Measurements from ENCODE around the gene KCNIP1. TPM values are rescaled to one million over a fixed set of nuclear protein-coding genes. Genes with fewer than 3 reads are reported as not detected.

KCNIP1 gene
- total and polyA plus RNA-seq, 10 of the 15 experiments (the other 5 are each of a cell fraction or from before 2014, with no cell fraction given): not detected

- CTCF ChIA-PET: interaction anchor here (0.5 to 7.3 kb wide), 4 partner anchors 9 to 621 kb away, joined by 3 to 106 read pairs (median 4); no protein-coding TSS in a partner anchor
- intact Hi-C loops (cut with micrococcal nuclease; ENCODE audit: unreplicated experiment): loop anchor here (5.0 to 10.0 kb wide), 3 partner anchors 103 to 602 kb away; no protein-coding TSS in a partner anchor
- in situ Hi-C loops (cut with MboI): no loop called here
- TF ChIP-seq NR2C2 (IDR thresholded peaks at IDR 0.05; ENCODE audit: borderline replicate concordance, control insufficient read depth, insufficient read length, low read depth) (no peak), FOXK2 (IDR thresholded peaks at IDR 0.05) (no peak), MYC (IDR thresholded peaks at IDR 0.05; ENCODE audit: insufficient read depth, insufficient read length, insufficient replicate concordance, low read length, severe bottlenecking) (no peak), NRF1 (conservative IDR thresholded peaks at IDR 0.05; ENCODE audit: low read depth, low read length) (no peak), RELB (IDR thresholded peaks at IDR 0.05; ENCODE audit: low read depth) (no peak), SMARCA5 (IDR thresholded peaks at IDR 0.05) (no peak), BCL3 (IDR thresholded peaks at IDR 0.05; ENCODE audit: borderline replicate concordance, insufficient read depth, low read depth, low read length, poor library complexity, severe bottlenecking) (no peak), PRDM15 (CRISPR knock-in tag; IDR thresholded peaks at IDR 0.05) (no peak), KLF5 (IDR thresholded peaks at IDR 0.05; ENCODE audit: partially characterized antibody) (no peak), NKRF (conservative IDR thresholded peaks at IDR 0.05) (no peak), MYB (IDR thresholded peaks at IDR 0.05; ENCODE audit: borderline replicate concordance, low read depth, low read length) (no peak), USF1 (IDR thresholded peaks at IDR 0.05; ENCODE audit: borderline replicate concordance, extremely low read length, insufficient read depth, low read depth, low read length) (no peak)
These were observed 236.9 kb downstream of the KCNIP1 start for GRCh38 chr5:170740551-170741205.

More at GRCh38 chr5:170740551-170741205, 236.9 kb downstream of the KCNIP1 start:
- H3K27me3 ChIP-seq (replicated peaks in 1 of 2; ENCODE audit: control insufficient read depth in 2 of 2, insufficient read depth in 2 of 2, low read length in 1 of 2): peaks cover 0 to 7% of the 10 kb centered on the region in 2 experiments; a peak in 3 of 4 replicates
- H2AFZ ChIP-seq (ENCODE audit: control insufficient read depth, low read depth, low read length): no peak overlapping the region
- ChIA-PET RAD21 (ENCODE audit: unreplicated experiment) (interaction anchor here (1.3 kb wide), 1 partner anchor 50 kb away, joined by 3 read pairs; no protein-coding TSS in a partner anchor), SMC1A (ENCODE audit: uncharacterized antibody, unreplicated experiment) (no interaction called here), POLR2A (no interaction called here)
- 50% methylated on average over 3 of the region's 3 CpGs for WGBS (ENCODE audit: insufficient coverage, insufficient replicate concordance, low lambda C conversion rate, missing lambda C conversion rate)
- no TSS peak for BruUV-seq (replicated peaks)
- H3K36me3 ChIP-seq (ENCODE audit: control insufficient read depth in 2 of 2, insufficient read depth in 2 of 2, low read length in 1 of 2): no peaks in the 10 kb centered on the region
- no peak overlapping the region for H3K27ac ChIP-seq (ENCODE audit: control insufficient read depth, insufficient read depth)
- no peak overlapping the region for H3K4me3 ChIP-seq
- no peak for FAIRE-seq
- no peak for ATAC-seq
- no peak for DNase-seq (ENCODE audit: low read depth, low spot score)
- no peaks in the 10 kb centered on the region for H3K4me1 ChIP-seq (ENCODE audit: control insufficient read depth, insufficient read depth, low read length)
- no peaks in the 10 kb centered on the region for H4K20me1 ChIP-seq (ENCODE audit: control insufficient read depth, insufficient read depth)
- no peaks in the 10 kb centered on the region for H3K9me3 ChIP-seq (replicated peaks; ENCODE audit: control insufficient read depth, insufficient read depth, low read length)
- no peaks in the 10 kb centered on the region for H3K79me2 ChIP-seq (ENCODE audit: control insufficient read depth, insufficient read depth, low read length)
- no peak overlapping the region for H3K4me2 ChIP-seq (ENCODE audit: control insufficient read depth, insufficient read depth)
- H3K9ac ChIP-seq (ENCODE audit: control insufficient read depth, insufficient read depth, low read length): no peak overlapping the region

Data from GM12878 (cell line).